Ishikawa (cell line): ENCODE data around the gene LNPEP.

ENCODE experiments used
- CEBPB ChIP-seq: IDR thresholded peaks from 2 replicates; pipeline ENCODE4 v1.6.1; 2012
- CREB1 ChIP-seq: IDR thresholded peaks from 2 replicates; pipeline ENCODE4 v1.6.1; 2012; ENCODE audit warnings: low read depth
- EGR1 ChIP-seq: IDR thresholded peaks from 2 replicates; pipeline ENCODE4 v1.6.1; 2012
- EP300 ChIP-seq: IDR thresholded peaks from 2 replicates; pipeline ENCODE4 v1.6.1; 2012; ENCODE audit warnings: borderline replicate concordance
- FOXM1 ChIP-seq: IDR thresholded peaks from 2 replicates; pipeline ENCODE4 v1.6.1; 2012; ENCODE audit warnings: low read depth, borderline replicate concordance
- MAX ChIP-seq: IDR thresholded peaks from 2 replicates; pipeline ENCODE4 v1.6.1; 2012
- NFIC ChIP-seq: IDR thresholded peaks from 2 replicates; pipeline ENCODE4 v1.6.1; 2012
- RAD21 ChIP-seq: IDR thresholded peaks from 2 replicates; pipeline ENCODE4 v1.6.1; 2012; ENCODE audit warnings: low read depth
- REST ChIP-seq: IDR thresholded peaks from 2 replicates; pipeline ENCODE4 v1.6.1; 2012; ENCODE audit warnings: low read depth, mild to moderate bottlenecking
- TAF1 ChIP-seq: IDR thresholded peaks from 2 replicates; pipeline ENCODE4 v1.6.1; 2012; ENCODE audit warnings: low read depth, mild to moderate bottlenecking
- TCF12 ChIP-seq: IDR thresholded peaks from 2 replicates; pipeline ENCODE4 v1.6.1; 2012; ENCODE audit warnings: low read depth
- TEAD4 ChIP-seq: IDR thresholded peaks from 2 replicates; pipeline ENCODE4 v1.6.1; 2012
- YY1 ChIP-seq: IDR thresholded peaks from 2 replicates; pipeline ENCODE4 v1.6.1; 2012; ENCODE audit warnings: low read depth
- ZBTB7A ChIP-seq: IDR thresholded peaks from 2 replicates; pipeline ENCODE4 v1.6.1; 2012; ENCODE audit warnings: low read depth
- TF ChIP-seq, protein P1 (sequence below): IDR thresholded peaks from 2 replicates; pipeline ENCODE4 v1.6.1; 2012

The LNPEP gene

DNA sequence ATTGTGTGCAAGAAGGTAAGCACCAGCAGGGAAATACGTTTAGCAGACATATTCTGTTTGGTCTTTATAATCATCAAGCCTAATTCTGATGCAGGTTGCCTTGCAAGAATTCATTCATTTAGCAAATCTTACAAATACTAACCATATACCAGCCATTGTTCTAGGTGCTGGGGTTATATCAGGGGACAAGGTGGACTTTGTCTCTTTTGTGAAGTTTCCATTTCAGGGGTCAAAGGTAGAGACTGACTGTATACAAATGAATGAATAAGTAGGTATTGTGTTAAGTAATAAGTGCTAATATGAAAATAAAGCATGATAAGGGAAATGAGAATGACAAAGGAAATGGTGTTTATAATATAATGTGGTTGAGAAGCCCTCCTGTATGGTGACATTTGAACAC lies 64.0 kb downstream of the LNPEP start:
- no peak for TF ChIP-seq TEAD4
- no peak for TF ChIP-seq YY1

- no peak for TF ChIP-seq TCF12
- TF ChIP-seq YY1, result no peak
- TF ChIP-seq TAF1, result no peak
- TF ChIP-seq REST, result no peak
- no peak for TF ChIP-seq NFIC
- TF ChIP-seq RAD21, result no peak
- TF ChIP-seq, protein P1, sequence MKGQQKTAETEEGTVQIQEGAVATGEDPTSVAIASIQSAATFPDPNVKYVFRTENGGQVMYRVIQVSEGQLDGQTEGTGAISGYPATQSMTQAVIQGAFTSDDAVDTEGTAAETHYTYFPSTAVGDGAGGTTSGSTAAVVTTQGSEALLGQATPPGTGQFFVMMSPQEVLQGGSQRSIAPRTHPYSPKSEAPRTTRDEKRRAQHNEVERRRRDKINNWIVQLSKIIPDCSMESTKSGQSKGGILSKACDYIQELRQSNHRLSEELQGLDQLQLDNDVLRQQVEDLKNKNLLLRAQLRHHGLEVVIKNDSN, result no peak
- no peak for TF ChIP-seq EP300
- no peak for TF ChIP-seq EGR1
- no peak for TF ChIP-seq CREB1
- no peak for TF ChIP-seq ZBTB7A
- no peak for TF ChIP-seq MAX
- TF ChIP-seq CEBPB, result no peak
- no peak for TF ChIP-seq TEAD4
- TF ChIP-seq FOXM1, result no peak
Observed at GRCh38 chr5:97000391-97000790, 64.5 kb downstream of the LNPEP start.

DNA sequence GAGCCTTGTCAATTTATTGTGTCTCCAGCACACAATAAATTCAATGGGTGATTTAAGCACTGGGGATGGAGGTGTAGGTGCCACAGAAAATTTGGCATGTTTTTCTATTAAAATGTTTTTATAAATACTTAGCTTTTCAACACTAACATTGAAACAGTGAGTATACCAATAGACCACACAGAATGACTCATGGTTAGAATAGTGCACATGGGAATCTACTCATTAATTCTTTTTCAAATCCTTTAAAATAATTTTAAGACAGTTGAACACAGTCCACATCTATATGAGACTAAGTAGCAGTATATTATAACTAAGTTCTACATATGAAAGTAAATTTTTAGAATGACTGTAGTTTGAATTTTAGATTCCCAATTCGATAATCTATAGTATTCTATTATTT lies 67.1 kb downstream of the LNPEP start:
- TF ChIP-seq EP300, result no peak
- TF ChIP-seq FOXM1, result no peak

- TF ChIP-seq EGR1 (no peak), TCF12 (no peak), RAD21 (no peak), FOXM1 (no peak), MAX (no peak), TEAD4 (no peak), EP300 (no peak), CEBPB (no peak), TAF1 (no peak), CREB1 (no peak)
- TF ChIP-seq, protein P1, result no peak
Observed at GRCh38 chr5:97004423-97005060, 68.7 kb downstream of the LNPEP start.

GRCh38 chr5:97006454-97007060 lies 70.7 kb downstream of the LNPEP start:
- TF ChIP-seq CREB1 (no peak), EP300 (no peak), RAD21 (no peak), EGR1 (no peak), FOXM1 (no peak), MAX (no peak), TCF12 (no peak), CEBPB (no peak), NFIC (no peak), TAF1 (no peak), ZBTB7A (no peak), YY1 (no peak), REST (no peak), TEAD4 (no peak)
- TF ChIP-seq, protein P1, result no peak
